ENCODE data around the gene AATK.

- TF ChIP-seq SP1 (IDR thresholded peaks at IDR 0.05; ENCODE audit: low read depth, low read length) (no peak), CTCF (IDR thresholded peaks at IDR 0.05 in 2 of 3, conservative IDR thresholded peaks at IDR 0.05 in 1 of 3; ENCODE audit: control insufficient read depth in 2 of 3, extremely low read depth in 1 of 3, insufficient read depth in 1 of 3, low read depth in 3 of 3, low read length in 3 of 3) (no peak)
Measured at GRCh38 chr17:81109957-81110356, 56.1 kb downstream of the AATK start.

All from GM12878 (cell line).